T-helper 1 cell treated with Interleukin-12 subunit alpha and Interleukin-12 subunit beta and Interleukin-4 antibody, amounts not matched to agents 30 ng/mL and 1 ng/mL, for 36 hours (primary cell): ENCODE results near the gene AURKA. TPM values are rescaled to one million over a fixed set of nuclear protein-coding genes. Genes with fewer than 3 reads are reported as not detected.

ENCODE experiments used
- total RNA-seq: library from RNA; stranded (reverse); gene quantifications from 2 replicates; pipeline ENCODE4 v1.2.3, GENCODE V29; 2022

AURKA gene
- total RNA-seq, 1 donor from 2014 or later = 46.7 TPM

Other genes with a start within 250 kb of the AURKA start
- not detected in 2 replicates for gene MC3R, start 143.5 kb downstream of the AURKA start, total RNA-seq
- gene FAM210B, start 33.2 kb downstream of the AURKA start, total RNA-seq = 5.9 and 6.3 TPM in 2 replicates
- 51.4 and 52.8 TPM in 2 replicates for gene CSTF1, start 430 bp upstream of the AURKA start, total RNA-seq
- 10.2 and 11.5 TPM in 2 replicates for gene CASS4, start 20.0 kb upstream of the AURKA start, total RNA-seq
- gene RTF2, start 76.4 kb upstream of the AURKA start, total RNA-seq = 131 and 132 TPM in 2 replicates
- 3.9 and 4.0 TPM in 2 replicates for gene FAM209A, start 132.5 kb upstream of the AURKA start, total RNA-seq
- gene FAM209B, start 141.0 kb upstream of the AURKA start, total RNA-seq = 2.5 and 2.7 TPM in 2 replicates
- not detected in 2 replicates for gene TFAP2C, start 237.1 kb upstream of the AURKA start, total RNA-seq